GM15510 (cell line): ENCODE data around the gene RHBDF1.

ENCODE experiments used
- POLR2A ChIP-seq: IDR thresholded peaks from 3 replicates; pipeline ENCODE4 v1.6.1; 2011; ENCODE audit warnings: borderline replicate concordance; ENCODE audit not compliant: insufficient read length; ENCODE audit errors: extremely low read depth

Gene RHBDF1, protein sequence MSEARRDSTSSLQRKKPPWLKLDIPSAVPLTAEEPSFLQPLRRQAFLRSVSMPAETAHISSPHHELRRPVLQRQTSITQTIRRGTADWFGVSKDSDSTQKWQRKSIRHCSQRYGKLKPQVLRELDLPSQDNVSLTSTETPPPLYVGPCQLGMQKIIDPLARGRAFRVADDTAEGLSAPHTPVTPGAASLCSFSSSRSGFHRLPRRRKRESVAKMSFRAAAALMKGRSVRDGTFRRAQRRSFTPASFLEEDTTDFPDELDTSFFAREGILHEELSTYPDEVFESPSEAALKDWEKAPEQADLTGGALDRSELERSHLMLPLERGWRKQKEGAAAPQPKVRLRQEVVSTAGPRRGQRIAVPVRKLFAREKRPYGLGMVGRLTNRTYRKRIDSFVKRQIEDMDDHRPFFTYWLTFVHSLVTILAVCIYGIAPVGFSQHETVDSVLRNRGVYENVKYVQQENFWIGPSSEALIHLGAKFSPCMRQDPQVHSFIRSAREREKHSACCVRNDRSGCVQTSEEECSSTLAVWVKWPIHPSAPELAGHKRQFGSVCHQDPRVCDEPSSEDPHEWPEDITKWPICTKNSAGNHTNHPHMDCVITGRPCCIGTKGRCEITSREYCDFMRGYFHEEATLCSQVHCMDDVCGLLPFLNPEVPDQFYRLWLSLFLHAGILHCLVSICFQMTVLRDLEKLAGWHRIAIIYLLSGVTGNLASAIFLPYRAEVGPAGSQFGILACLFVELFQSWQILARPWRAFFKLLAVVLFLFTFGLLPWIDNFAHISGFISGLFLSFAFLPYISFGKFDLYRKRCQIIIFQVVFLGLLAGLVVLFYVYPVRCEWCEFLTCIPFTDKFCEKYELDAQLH

DNA sequence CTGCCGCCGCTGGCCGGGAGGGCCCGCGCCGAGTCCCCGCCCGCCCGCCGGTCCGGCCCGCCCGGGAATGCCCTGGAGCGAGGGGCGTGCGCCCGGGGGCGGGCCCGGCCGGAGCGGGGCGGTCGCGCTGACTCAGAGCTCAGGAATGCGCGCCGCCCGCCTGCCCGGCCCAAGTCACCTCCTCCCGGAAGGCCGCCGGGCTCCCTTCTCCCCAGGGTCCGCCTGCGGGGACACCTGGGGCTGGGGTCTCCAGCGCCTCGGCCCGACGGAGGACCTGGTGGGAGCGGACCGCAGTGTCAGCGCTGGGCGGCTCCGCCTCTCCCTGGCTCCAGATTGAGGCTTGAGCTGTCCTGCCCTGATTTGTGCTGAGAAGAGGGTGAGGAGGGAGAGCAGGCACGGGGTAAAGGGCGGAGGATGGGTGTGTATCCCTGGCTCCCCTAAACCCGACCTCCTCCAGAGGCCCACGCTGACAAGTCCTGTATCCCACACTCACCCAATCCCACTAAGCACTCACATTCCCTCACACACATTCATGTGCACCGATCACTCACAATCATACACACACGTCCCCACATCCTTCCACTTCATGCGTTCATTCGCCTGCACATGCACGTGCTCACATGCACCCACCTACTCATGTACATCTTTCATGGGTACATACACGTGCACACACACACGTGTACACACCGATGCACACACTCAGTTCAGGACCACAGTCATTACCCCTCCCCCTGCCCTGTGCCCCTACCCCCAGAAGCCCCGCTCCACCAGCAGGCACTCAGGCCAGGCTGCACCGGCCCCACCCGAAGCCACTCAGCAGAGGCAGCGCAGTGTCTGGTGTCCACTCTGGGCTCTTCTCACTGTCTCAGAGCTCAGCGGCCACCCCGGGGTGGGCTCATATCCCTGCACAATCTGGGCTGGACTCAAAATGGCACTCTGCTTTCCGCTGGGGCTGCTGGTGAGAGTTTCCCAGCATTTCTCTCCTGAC lies at the start of gene RHBDF1:
Gene RHBDF1, minus strand, starts transcription at position 71 of the 988 bp plus-strand sequence. CDS start 7,616 bp downstream, outside the sequence.
- TF ChIP-seq POLR2A = no peak

DNA sequence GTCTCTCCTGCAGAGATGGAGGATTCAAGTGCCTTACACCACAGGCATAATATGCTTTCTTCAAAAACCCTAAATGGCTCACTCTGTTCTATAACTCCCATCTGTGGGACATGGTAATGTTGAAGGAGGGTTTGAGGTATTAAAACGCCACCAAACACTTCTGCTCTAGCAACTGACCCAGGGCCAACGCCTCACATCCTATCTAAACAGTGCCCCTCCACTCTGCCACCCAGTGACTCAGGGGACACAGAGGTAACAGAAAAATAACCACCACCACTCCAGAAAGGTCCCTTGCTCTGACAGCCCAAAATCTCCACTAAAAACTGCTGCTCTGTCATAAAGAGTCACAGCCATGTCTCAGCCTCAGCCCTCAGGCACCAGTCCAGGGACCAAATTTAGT lies 48.3 kb upstream of the RHBDF1 start:
- TF ChIP-seq POLR2A = no peak

DNA sequence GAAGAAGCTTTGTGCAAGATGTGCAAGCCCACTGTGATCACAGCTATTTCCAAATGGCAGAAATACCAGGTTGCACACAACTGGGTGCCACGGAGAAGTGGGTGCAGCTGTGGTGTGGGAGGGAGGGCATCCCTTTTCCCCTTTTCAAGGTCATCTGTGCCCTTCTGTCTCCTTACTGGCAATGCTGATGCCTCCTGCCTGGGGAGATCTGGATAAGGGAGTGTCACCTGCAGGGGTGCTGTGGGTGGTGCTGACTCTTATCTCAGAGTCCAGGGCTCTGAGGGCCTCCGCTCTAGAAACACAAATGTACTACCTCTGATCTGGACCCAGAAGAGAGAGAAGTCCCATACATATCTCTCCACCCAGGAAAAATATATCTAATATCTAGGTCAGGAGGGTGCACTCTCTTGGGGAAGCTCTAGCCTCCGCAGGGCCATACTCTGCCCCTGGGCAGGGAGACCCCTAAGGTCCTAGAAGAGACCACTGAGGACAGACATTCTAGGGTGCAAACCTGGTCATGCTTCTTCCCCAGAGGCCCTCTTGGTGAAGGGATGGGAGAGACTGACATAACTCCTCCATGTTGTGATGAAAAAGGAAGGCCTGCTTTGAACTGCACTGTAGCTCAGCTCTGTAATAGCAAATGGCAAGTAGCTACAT lies 47.5 kb upstream of the RHBDF1 start:
- TF ChIP-seq POLR2A = no peak

DNA sequence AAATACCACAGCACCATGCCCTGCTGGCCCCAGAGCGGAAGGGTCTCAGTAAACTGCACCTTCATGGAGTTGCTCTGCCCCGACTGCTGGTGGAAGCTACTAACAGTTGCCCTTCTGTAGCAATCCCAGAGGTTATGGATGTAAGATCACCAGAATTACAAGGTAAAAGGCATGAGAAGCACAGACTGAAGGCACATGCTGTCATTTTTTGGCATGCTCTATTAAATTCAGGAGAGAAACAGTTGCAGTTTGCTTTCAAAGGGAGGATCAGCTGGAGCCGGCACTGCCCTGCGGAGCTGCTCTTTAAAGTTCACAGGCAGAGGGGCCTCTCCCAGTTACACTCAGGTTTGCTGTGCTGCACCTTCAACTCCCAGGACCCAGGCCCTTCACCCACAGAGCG lies 46.9 kb upstream of the RHBDF1 start:
- no peak for TF ChIP-seq POLR2A

DNA sequence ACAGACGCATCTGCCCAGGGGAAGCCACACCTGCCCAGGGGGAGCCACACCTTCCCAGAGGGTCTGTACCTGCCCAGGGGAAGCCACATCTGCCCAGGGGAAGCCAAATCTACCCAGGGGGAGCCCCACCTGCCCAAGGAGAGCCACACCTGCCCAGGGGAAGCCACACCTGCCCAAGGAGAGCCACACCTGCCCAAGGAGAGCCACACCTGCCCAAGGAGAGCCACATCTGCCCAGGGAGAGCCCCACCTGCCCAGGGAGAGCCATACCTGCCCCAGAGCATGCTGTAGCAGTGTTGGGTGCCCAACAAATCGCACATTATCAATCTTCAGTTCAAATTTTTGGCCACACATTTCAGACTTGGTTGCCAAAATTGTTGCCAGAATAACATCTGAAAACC lies 46.4 kb upstream of the RHBDF1 start:
- TF ChIP-seq POLR2A = no peak

DNA sequence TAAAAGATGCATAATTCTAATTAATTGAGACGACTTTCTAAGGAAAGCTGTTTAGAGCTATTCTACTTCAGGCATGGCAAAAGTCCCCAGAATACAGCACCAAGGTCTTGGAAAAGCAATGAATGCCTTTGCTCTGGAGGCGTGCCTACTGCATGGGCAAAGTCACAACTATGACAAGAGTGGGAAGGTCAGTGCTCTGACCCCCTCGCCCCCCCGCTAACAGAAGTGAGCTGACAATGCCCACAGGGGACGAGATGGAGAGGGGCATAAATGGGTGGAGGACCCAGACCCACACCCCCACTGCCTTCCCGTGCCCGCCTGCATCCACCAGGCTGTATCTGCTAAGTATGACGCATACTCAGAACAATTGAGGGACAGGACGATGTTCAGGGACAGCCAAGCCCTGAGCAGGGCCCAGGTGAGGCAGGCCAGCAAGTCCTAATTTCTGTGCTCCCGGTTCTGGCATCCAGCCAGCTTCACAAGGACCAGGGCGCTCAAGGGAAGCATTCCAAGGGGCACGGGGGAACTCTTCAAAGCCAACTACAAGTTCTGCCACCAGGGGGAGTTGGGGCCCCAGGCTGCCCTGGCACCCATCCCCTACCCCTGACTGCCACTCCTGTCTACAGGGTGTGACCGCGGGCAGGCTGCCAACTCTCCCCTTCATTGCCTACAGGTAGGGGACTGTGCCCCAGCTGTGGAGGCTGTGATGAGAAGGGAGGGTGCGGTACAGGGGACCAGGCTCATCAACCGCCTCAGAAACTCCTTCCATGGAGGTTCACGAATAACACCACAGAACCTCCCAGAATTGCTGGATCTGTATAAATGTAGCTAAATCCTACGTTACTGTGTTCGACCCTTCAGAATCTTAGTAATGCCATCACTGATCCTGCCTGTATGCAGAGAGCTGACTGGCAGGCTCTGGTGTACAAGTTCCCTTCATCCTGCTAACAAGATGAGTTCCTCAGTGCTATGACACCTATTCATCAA lies 45.2 kb upstream of the RHBDF1 start:
- no peak for TF ChIP-seq POLR2A

DNA sequence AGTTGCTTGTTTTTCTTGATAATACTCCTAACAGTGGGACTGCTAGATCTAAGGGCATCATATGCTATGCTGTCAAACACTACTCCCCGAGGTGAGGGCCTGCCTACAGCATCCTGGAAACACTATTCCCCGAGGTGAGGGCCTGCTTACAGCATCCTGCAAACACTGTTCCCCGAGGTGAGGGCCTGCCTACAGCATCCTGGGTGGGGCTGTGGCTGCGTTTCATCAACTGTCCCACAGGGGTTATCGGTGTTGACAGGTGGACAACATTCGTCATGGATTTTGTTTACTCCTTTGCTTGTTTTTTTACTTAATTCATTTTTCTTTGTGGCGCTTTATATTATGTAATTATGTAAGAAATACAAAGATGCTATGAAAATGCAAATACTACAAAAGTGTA lies 43.6 kb upstream of the RHBDF1 start:
- TF ChIP-seq POLR2A = no peak

DNA sequence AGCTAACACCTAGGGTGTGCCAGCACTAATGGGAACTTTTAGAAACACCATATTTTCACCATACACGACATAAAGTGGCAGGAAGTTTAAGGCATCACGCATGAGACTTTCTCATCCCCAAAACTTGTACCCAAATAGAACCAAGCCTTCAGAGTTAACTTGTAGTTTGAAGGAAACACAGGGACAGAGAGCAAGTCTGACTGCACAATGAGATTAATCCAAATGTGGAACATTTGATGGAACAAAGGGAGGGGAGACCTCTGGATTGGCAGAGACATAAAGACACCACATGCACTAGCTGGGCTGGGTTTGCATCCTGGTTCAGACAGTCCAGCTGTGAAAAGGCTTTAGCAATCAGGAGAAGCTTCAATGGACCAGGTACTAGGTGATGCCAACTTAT lies 41.9 kb upstream of the RHBDF1 start:
- TF ChIP-seq POLR2A = no peak

DNA sequence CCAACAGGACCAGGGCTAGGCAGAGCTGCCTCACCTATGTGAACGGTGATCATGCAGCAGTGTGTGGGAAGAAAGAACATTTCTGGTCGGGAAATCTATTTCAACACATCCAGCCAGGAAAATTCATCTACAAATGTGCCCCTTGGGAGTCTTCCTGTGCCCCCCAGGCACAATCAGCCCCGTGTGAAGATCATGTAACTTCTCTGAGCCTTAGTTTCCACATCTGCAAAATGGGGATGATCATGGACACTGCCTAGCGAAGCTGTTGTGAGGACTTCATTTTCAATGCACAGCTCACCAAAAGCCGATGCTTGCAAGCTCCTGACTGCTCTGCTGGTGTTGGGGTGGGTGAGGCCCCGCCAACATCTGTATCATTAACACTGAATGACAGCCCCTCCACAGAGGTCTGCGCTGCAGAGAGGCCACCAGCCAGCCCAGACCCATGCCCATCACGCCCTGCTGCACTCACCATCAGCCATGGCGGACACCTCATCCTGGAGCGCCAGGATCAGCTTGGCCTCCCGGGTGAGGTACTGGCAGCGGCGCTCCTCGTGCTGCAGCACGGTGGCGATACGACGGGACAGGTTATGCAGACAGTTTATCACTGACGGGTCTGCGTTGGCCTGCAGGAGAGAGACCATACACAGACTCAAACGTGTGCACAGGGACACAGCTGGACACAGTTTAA lies 39.9 kb upstream of the RHBDF1 start:
- TF ChIP-seq POLR2A = no peak

DNA sequence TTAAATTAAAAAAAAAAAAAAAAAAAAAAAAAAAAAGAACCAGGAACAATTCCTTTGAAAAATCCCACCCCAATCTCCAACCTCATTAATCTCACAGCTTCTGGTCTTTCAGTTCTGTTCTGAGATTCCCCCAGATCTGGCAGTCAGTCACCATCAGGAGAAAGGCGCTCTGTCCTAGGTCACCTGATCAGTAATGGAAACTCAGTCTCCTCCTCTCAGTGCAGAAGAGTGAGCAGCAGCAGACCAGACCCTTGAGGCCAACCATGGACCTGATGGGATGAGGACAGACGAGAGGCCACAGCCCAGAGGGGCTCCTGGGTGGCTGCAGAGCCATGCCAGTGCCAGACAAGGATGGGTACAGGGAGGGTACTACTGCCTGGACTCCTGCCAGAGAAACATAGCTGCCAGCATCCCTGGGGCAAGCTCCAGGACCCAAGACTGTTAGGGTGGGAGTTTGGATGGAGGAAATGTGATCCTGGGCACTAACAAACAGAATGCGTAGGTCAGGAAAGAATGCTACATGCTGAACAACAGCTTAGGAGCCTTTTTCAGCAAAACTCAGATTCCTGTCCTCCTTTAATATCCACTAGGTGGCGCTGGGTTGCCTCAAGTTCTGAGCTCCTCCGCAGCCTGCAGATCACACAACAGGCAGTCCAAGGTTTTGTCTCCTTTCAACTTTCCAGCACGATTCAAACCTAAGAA lies 34.3 kb upstream of the RHBDF1 start:
- no peak for TF ChIP-seq POLR2A

DNA sequence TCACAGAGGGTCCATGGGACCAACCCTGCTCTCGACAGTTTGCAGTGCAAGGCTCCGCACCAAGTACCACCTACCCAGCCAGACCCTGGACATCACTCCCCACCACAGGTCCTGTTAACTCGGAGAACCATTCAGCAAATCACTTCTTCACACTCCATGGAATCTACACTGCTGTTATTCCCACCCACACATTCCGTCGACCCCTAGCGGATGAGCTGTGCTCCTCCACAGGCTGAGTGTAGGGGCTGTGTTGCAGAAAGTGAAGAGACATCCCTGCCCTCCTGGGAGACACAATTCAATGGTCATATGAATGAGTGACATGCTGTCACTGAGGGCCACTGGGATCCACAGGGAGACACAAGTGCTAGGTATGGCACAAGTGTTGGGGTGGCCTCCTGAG lies 33.1 kb upstream of the RHBDF1 start:
- no peak for TF ChIP-seq POLR2A

DNA sequence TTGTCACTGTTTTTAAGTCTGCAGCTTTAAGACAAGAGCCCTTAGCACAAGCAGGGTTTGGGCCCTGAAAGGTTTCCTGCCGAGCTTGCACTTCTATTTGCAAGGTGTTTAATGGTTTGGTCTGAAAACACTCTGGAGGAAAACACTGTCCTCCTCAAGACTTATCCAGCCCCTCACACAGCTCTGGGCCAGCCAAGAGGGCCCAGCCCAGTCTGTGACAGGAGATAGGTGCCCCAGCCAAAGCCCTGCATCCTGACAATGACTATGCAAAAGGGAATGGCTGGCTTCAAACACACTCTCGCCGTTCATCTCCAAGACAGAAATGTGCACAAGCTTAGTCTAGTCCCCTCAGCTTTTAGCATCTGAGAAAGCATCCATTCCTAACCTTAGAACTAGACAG lies 32.5 kb upstream of the RHBDF1 start:
- no peak for TF ChIP-seq POLR2A
